OCI-M2 (cell line): ENCODE data around the gene TOM1L2.

Experiments
- DNase-seq: peaks from one replicate; lab custom pipeline; 2025; ENCODE audit not compliant: unreplicated experiment; lab: John Stamatoyannopoulos, UW

TOM1L2 gene

GRCh38 chr17:17851103-17852002 is 120.8 kb downstream of the TOM1L2 start:
- no peak for DNase-seq

GRCh38 chr17:17849845-17850373 is 122.3 kb downstream of the TOM1L2 start:
- no peak for DNase-seq

- DNase-seq: no peak
Measured at GRCh38 chr17:17849147-17849820, 122.9 kb downstream of the TOM1L2 start.

GRCh38 chr17:17848311-17849082 is 123.7 kb downstream of the TOM1L2 start:
- no peak for DNase-seq

GRCh38 chr17:17847726-17848125 is 124.5 kb downstream of the TOM1L2 start:
- no peak for DNase-seq

- no peak for DNase-seq
Measured at GRCh38 chr17:17847118-17847689, 125.0 kb downstream of the TOM1L2 start.

- DNase-seq: no peak
Measured at GRCh38 chr17:17846645-17847044, 125.6 kb downstream of the TOM1L2 start.

- no peak for DNase-seq
Measured at GRCh38 chr17:17846003-17846402, 126.2 kb downstream of the TOM1L2 start.

GRCh38 chr17:17845046-17845775 is 127.0 kb downstream of the TOM1L2 start:
- no peak for DNase-seq

- no peak for DNase-seq
Measured at GRCh38 chr17:17844500-17844899, 127.7 kb downstream of the TOM1L2 start.

- no peak for DNase-seq
Measured at GRCh38 chr17:17844079-17844478, 128.1 kb downstream of the TOM1L2 start.

GRCh38 chr17:17843096-17843495 is 129.1 kb downstream of the TOM1L2 start:
- no peak for DNase-seq

GRCh38 chr17:17842111-17842876 is 129.9 kb downstream of the TOM1L2 start:
- no peak for DNase-seq

GRCh38 chr17:17841601-17842025 is 130.6 kb downstream of the TOM1L2 start:
- DNase-seq: no peak

- no peak for DNase-seq
Measured at GRCh38 chr17:17840751-17841591, 131.2 kb downstream of the TOM1L2 start.

- no peak for DNase-seq
Measured at GRCh38 chr17:17839791-17840707, 132.2 kb downstream of the TOM1L2 start.
